ENCODE measurements around the gene LDB3. TPM values are rescaled to one million over a fixed set of nuclear protein-coding genes. Genes with fewer than 3 reads are reported as not detected.
"Not testable (repeated sequence)": the region's sequence is repeated elsewhere in the genome, so short reads cannot be mapped to it uniquely, and the experiment has no call there.

Gene LDB3
- 0.05 TPM in 2 replicates for total RNA-seq (2014; rRNA removed; shearing (Covaris generic))

DNA sequence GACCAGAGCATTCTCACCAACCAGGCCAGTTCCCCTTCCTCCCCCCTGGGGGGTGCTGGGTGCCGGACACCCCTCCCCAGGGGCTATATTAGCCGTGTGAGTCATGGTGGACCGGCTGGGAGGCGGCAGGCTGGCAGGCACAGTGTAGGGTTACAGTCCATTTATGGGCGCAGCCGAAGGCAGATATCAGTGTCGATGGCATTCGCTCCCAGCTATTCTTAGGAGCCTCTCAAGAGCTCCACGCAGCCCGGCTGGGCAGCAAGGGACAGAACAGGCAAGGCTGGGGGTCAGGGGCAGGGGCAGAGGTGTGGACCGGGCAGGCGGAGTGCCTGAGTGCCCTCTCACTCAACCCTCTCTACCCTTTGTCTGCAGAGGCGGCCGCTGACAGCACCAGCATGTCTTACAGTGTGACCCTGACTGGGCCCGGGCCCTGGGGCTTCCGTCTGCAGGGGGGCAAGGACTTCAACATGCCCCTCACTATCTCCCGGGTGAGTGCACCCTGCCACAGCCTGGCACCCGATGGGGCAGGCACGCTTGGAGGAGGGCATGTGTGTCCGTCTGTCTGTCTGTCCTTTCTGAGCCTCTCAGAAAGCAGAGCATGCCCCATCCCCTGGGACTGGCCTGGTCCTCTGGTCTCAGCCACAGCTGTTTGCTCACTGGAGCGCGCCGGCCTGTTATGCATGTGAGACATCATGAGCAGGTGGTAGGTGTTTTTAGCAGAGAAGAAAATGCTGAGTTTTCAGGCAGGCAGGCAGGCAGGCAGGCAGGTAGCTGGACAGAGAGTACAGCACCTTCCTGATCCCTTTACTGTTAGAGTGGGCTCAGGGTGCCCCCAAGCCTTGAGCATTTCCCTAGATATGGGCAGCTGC is at the start of gene LDB3:
TSS of gene LDB3 (plus strand) at position 215 of the 869 bp plus-strand sequence. CDS start at position 396, 181 bp downstream.
- peak; percentile 82 for DNase-seq (ENCODE audit: low read depth)

GRCh38 chr10:86628311-86628710 is 40.0 kb upstream of the LDB3 start:
- no peak for DNase-seq (ENCODE audit: low read depth)

DNA sequence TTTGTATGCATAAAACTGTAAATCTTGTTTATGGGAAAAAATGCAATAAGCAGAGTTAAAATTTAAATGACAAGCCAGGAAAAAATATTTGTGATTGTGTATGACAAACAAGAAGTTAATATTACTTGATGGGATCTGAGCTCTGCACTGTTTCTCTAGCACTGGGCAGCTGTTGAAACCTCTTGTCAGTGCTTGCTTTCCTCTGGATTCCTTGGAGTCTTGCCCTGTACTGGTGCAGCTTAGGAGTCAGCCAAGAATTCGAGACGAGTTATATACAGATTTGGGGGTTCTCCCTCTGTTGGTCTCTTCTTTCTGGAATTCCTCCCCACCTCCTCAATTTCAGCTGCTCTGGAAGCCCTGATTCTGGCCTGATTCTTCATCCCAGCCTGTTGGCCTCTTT is 38.2 kb upstream of the LDB3 start:
- no peak for DNase-seq (ENCODE audit: low read depth)

DNA sequence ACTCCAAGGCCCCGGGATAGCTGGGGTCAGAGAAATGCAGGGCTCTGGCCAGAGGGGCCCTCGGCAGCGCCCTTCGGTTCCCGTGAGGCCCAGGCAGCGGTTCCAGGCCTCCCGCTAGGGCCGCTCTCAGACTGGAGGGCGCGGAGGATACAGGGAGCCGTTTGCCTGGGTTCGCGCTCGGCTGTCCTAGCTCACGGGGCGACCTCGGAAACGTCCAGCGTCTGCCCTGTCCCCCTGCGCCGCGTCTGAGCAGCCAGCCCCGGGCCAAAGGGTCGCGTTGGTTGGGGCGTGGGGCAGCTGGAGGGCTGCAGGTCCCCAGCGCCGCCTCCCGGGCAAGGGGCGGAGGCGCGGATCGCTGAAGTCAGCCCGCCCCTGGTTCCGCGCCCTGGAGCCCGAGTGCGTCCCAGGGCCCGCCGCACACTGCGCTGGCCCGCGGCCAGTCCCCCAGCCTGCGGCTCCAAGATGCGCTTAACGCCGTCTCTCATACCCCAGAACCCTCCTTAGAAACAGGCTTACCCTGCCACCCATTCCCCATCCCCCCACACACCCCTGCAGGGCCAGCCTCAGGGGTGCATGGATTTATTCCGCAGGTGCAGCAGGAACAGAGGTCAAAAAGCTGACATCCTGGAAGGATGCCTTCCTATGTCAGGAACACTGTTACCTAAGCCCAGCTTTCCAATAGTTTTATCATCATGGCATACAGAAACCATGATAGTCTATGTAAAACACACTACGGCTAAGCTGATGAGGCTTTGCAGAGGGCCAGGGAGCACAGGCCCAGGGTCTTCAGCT is 36.1 kb upstream of the LDB3 start:
- DNase-seq (ENCODE audit: low read depth), result no peak

GRCh38 chr10:86632951-86633350 is 35.4 kb upstream of the LDB3 start:
- no peak for DNase-seq (ENCODE audit: low read depth)

DNA sequence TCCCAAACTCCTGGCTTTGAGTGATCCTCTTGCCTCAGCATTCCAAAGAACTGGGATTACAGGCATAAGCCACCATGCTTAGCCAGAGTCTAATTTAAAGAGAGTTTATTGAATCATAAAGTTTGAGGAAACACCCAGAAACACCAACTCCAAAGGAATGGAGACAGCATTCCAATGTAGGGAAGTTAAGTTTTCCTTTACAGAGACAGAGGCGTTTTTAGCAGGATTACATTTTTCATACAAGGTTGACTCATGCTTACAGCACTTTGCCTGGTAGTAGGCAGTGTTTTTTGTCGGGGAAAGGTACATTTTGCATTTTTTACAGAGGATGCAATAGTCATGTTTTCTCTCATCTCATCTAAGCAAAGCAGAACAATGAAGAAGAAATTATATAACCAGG is 32.9 kb upstream of the LDB3 start:
- DNase-seq (ENCODE audit: low read depth), result peak; percentile 60

DNA sequence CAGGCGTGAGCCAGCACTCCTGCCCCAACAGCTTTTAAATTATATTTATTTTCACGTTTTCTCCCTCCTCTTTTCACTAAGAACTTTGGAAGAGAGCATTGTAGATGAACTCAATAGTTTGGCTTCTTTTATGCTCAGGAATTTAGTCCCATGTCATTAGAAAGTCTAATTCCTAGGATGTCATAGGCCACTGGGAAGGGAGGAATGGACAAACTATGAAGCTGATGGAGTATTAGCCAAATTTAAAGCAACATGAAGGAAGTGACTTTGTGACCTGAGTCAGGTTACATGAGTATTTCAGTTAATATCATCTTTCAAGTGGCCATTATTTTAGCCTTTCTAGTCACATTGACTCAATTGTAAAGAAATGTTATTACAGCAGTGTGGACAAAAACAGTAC is 32.0 kb upstream of the LDB3 start:
- DNase-seq (ENCODE audit: low read depth), result no peak

DNA sequence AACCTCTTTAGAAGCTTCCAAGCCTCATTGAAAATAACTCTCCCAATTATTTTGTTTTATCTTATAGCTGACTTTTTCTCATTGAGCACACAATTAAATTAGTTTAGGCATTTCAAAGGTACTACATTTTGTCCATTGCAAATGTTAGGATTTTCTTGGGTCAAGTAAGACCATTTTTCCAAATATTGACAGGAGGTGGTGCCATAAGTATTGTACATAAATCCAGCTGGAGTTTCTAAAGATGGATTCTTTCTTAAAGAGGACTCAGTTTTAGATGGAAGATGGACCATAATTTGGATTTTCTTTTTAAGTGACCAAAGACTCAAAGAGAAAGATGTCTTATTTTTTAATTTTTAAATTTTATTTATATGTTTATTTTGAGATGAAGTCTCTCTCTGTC is 26.3 kb upstream of the LDB3 start:
- DNase-seq (ENCODE audit: low read depth), result no peak

GRCh38 chr10:86642499-86642898 is 25.8 kb upstream of the LDB3 start:
- DNase-seq (ENCODE audit: low read depth), result peak; percentile 64

DNA sequence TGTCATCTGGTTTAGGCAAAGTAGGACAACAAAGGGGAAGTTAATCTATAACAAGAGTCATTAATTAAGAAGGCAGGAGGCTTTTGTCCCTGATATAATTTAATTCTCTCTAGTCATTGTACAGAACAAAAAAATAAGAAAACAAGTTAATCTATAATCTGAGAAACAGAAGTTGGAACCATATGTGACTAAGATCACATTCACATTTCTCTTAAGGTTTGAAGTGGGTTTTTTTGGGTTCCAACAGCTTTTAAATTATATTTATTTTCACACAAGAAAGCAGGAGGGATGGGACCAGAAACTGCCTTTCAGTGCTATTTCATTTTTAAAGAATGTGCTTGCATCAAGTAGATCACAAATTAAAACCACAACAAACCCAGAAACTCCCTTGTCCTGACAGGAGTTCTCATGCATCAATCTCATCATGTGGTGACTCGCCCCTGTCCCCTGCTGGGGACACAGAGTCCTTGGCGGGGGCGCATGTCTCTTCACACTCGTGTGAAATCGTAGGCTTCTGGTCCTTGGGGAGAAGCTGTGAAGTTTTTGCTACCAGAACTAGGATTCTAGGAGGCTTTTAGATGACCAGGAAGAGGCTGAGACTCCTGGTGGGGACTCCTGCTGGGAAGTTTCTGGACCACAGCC is 24.0 kb upstream of the LDB3 start:
- peak; percentile 70 for DNase-seq (ENCODE audit: low read depth)

DNA sequence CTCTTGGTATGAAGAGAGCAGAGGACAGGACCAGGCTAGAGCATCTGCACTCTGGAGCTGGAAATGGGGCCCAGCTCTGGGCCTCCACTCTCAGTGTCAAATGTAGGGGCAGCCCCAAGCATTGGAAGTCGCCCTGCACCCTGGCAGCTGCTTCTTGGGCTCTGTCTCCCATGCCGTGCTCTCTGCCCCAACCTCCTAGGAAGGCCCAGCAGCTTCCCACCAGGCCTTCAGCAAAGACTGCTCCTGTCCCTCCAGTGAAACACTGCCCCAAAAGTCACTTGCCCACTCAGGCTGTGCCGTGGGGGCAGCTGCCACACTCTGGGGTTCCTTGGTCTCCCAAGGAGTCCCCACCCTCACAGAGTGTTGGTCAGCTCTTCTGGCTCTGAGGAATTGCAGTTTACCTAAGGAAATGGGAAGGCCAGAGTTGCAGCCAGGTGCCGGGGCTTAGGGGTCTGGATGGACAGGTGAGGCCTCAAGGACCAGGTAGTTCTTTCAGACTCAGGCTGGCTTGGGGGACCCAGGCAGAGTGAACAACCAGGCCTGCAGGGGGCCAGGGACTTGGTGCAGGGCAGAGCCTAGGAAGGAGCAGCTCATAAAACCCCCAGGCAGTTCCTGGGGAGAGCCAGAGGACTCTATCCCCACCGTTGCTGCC is 23.4 kb upstream of the LDB3 start:
- DNase-seq (ENCODE audit: low read depth), result no peak

- not testable (repeated sequence) for DNase-seq (ENCODE audit: low read depth)
These were observed 22.6 kb upstream of the LDB3 start for GRCh38 chr10:86645621-86646165.

DNA sequence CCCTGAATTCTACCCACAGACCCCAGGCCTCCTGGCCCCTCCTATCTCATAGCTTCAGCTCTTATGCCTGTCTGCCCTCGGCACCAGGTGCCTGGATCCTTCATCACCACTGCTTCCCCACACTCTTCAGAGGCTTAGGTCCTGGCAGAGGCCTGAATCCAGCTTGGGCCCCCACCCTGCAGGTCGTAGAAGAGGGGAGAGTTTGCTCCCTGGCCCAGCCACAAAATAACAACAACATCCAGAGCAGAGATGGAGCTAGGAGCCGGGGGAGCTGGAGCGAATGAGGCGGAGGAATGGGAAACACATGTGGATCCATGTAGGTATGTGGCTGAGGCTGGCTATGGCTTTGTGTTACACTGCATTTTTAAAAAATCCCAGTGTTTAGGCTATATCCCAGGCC is 21.8 kb upstream of the LDB3 start:
- DNase-seq (ENCODE audit: low read depth), result no peak

- DNase-seq (ENCODE audit: low read depth), result no peak
These were observed 21.4 kb upstream of the LDB3 start for GRCh38 chr10:86646933-86647332.

DNA sequence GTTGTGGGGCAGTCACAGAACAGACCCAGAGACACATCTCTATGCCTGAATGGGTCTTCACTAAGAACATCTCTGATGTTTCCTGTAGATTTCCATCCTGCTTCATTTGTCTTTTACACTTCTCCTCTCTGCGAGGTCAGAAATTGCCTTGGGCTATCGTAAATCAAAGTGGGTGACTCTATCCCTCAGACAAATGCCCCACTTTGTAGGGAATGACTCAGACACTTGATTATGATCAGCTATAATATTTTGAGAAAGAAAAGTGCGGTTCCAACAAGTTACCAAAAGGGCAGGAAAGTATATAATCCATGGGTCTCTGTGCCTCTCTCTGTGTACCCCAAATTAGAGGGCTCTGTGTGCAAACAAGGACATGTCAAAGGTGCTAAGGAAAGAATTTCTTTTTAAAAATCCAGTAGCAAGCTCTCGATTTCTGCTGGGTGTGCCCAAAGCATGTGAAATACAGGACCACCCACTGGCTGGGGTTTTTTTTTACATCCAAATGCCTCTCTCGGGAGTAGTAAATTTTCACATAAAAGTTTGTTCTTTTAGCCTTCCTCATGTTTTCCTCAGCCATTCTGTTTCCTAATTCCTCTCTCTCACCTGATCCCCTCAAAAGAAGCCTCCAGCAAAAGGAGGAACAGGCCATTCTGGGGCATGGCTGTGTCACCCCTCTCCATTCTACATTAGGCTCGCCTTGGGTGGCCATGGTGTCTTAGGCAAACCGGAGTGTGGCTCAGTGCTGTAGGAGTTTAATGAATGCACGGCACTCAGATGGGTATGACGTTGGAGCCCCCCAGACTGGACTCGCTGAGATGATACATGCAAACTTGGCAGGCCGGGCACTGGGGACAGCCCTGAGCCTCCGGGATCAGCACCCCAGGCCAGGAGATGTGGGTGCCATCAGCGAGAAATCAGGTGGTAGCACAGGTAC is 20.3 kb upstream of the LDB3 start:
- DNase-seq (ENCODE audit: low read depth), result peak; percentile 95

DNA sequence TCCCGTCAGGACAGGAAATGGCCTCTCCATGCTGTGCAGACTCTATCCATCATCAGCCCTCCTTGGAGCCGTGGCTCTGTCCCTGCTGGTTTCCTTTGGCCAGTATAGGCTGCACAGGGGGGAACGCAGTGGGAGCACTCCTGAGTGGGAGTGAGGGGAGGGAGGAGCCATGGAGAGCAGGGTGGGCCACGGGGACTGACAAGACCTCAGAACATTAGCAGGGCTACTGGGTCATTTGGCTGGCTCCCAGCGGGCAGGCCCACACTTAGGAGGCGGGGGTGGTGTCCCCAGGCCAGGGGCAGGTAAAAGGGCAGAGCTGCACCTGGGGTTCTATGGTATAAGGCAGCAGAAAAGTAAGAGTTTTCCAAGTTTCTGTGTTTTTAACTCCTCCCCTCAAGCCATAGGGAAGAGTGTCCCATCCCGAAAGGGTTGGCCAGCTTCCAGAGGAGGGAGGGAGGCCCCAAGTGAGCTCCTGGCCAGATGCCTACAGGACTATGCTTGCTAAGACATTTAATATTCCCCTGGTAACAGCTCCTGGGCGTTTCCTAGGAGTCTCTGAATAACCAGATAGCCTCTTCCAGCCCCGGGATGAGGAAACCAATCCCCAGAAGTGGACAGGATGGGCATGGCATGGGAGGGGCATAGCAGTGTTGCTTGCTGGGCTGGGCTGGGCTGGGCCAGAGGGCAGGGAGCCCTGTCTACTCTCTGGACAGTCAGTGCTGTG is 19.4 kb upstream of the LDB3 start:
- peak; percentile 98 for DNase-seq (ENCODE audit: low read depth)

DNA sequence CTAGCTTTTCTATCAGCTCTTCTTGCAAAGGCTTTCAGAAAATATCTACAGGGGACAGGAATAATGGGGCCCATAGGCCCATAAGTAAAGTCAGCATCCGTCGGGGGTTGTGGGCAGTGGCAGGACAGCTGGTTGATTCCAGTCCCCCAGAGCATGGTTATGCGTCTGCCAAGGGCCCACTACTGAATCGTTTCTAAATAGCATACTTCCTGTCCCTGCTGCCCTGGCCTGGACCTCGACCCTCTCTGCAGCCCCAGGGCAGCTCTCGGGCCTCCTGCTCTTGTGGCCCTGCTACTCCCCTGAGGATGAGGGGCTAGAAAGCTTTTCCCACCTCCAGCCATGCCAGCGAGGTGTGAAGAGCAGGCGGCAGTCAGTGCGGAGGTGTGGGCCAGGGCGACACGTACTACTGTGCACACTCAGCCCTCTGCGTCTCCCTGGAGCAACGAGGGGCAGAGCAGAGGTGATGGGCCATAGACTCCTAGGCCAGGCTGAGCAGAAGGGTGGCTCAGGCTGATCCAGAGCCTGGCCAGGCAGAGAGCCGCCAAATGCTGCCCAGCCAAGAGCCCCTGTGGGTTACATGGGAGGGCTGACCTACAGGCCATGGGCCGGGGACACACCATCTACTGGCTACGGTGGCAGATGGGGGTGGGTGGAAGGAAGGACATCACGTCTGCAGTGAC is 18.7 kb upstream of the LDB3 start:
- DNase-seq (ENCODE audit: low read depth), result no peak

GRCh38 chr10:86650151-86650550 is 18.2 kb upstream of the LDB3 start:
- no peak for DNase-seq (ENCODE audit: low read depth)

DNA sequence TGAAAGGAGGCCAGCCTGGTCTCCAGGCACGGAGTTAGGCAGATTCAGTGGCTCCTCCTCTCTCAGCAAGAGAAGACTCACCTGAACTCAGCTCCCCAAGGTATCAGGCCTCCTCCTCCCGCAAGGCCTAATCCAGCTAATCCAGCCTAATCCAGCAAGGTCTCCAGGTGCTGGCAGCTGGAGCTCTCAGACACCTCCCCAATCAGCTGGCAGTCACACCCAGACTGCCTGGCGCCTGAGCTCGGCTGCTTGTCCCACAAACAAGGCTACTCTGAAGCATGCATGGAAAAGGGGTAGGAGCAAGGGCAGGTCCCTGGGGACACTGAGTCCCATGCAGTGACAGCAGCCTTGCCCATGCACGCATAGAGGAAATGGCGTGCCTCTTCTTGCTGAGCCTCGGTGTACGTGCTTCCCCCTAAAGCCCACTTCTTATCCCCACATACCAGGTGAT is 17.3 kb upstream of the LDB3 start:
- DNase-seq (ENCODE audit: low read depth), result no peak

Data from M059J (cell line).